GM12872 (cell line): Measurements from ENCODE around the gene SLC43A1.

Source experiments
- CTCF ChIP-seq: IDR thresholded peaks from 3 replicates; pipeline ENCODE4 v1.5.1; 2011; ENCODE audit warnings: low read depth, mild to moderate bottlenecking, low read length, moderate library complexity; ENCODE audit not compliant: insufficient read depth

SLC43A1 gene

GRCh38 chr11:57475191-57475590 lies 40.3 kb downstream of the SLC43A1 start:
- no peak for TF ChIP-seq CTCF

DNA sequence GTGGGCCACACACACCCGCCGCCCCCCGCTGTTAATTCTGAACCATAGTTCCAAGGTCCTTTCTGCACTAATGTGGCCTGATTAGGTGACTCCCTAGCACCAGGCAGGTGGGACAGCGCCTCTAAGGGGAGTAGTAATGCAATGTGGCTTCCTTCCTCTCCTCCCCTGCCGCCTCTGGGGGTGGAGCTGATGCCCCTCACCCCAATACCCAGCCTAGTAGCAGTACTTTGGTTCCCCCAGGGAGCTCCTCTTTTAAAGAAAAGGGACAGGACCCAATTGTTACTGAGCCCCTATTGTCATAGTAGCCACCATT lies 40.7 kb downstream of the SLC43A1 start:
- TF ChIP-seq CTCF: no peak

DNA sequence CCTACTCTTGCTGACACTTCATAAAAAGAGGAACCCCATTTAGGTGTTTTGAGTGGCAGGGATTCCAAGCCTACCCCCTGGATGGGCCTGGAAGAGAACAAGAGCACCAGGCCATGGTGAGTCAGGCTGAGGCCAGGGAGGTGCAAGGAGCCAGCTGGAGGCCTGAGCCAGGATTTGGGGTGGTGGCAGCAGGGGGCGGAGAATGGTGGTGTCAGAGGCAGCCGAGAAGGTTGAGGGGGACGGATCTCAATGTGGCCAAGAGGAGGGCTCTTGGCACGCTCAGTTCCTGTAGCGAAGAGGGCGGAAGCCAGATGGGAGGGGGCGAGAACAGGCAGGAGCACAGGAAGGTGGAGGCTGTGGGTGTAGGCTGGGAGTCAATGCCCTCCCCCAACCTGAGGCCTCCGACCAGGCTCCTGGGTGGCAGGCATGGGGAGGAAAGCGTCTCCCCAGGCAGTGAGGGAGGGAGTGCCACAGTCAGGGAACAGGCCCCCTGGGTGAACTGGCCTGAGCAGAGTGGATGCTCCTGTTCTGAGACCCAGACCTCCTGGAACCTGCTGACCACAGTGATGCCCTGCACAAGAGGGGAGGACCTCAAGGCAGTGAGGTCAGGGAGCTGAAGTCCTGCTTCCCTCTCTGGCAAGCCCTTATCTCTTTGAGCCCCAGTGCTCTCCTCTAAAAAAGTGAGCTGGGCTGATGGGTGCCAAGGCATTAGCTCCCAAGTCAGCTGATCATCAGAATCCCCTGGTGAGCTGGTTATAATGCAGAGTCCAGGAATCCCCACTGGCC lies 41.3 kb downstream of the SLC43A1 start:
- TF ChIP-seq CTCF: no peak

DNA sequence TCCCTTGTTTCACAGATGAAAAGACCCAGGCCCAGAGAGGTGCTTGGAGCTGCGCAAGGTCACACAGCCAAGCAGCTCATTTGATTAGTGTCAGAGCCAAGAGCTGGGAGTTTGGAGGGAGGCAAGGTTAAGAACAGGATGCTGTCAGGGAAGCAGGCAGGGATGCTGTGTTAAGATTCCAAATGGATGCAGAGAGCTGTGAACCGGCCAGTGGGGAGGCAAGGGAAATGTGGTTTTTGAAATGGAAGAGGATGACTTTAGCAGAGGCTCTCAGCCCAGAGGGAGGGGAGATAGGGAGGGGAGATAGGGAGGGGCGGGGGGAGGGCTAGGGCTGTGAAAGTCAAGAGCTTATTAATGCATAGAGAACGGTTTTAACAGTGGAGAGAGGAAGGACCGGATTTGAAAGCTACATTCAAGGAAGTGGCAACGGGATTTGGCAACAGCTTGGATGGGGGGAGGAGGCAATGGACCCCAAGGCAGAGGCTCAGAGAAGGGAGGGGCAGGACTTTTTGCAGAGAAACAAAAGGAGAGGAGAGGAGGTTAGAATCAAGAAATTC lies 42.1 kb downstream of the SLC43A1 start:
- no peak for TF ChIP-seq CTCF

GRCh38 chr11:57471496-57471895 lies 44.0 kb downstream of the SLC43A1 start:
- no peak for TF ChIP-seq CTCF

DNA sequence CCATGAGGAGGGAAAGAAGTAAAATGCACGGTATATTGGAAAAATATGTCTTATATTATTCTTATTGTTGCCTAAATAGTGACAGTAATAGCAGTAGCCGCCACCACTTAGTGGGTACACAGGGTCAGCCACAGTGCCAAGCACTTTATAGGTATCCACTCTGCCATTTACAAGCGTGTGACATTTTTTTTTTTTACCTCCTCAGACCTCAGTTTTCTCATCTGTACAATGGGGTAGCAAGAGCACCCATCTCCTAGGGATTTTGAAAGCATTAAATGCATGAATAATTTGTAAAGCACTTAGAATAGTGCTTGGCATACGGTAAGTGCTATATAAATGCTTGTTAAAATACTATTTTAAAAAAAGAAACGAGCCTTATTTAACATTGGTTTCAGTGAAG lies 46.2 kb downstream of the SLC43A1 start:
- TF ChIP-seq CTCF: no peak

DNA sequence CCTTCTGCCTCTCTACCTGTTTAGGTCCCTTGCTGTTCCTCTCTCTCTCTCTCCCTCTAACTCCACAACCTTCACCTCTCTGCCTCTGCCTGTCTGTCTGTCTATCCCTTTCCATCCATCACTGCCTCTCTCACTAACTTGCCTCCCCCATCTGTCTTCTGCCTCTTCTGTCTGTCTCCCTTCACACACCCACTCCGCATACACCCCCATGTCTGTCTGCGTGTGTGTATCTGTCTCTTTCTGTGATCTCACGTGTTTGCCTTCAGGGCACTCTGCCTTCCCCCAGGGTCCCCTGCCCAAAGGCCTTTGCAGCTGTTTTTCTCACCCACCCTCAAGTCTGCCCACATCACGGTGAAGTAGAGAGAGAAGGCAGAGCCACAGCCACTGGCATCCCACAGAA lies 47.2 kb downstream of the SLC43A1 start:
- TF ChIP-seq CTCF: no peak
